Esophagus muscularis mucosa (tissue), 3 donors: ENCODE data around the gene NOXA1.

ENCODE experiments used
- CTCF ChIP-seq, 3 experiments: fragments of 200-600 bp in 2 of 3; fragments of 450-650 bp in 1 of 3; sonication (generic) in 2 of 3; IDR thresholded peaks; one replicate each; pipeline ENCODE4 v1.5.1; 2017 to 2019; ENCODE audit warnings: antibody characterized with exemption in 3 of 3, mild to moderate bottlenecking in 2 of 3, moderate library complexity in 1 of 3
- POLR2A ChIP-seq: fragments of 450-650 bp; IDR thresholded peaks from one replicate; pipeline ENCODE4 v1.6.1; 2017; ENCODE audit warnings: antibody characterized with exemption, moderate library complexity, mild to moderate bottlenecking, low read depth
- POLR2AphosphoS5 ChIP-seq, 2 donors: sonication (generic); formaldehyde crosslinking; IDR thresholded peaks; one replicate each; pipeline ENCODE4 v1.6.1; 2017; ENCODE audit warnings: antibody characterized with exemption in 2 of 2

GRCh38 chr9:137435381-137435891 lies 12.2 kb downstream of the NOXA1 start:
- TF ChIP-seq POLR2AphosphoS5 (IDR thresholded peaks at IDR 0.05) (no peak), CTCF (IDR thresholded peaks at IDR 0.05) (no peak), POLR2A (no peak)
